ENCODE results near the gene ASTN2.

DNA sequence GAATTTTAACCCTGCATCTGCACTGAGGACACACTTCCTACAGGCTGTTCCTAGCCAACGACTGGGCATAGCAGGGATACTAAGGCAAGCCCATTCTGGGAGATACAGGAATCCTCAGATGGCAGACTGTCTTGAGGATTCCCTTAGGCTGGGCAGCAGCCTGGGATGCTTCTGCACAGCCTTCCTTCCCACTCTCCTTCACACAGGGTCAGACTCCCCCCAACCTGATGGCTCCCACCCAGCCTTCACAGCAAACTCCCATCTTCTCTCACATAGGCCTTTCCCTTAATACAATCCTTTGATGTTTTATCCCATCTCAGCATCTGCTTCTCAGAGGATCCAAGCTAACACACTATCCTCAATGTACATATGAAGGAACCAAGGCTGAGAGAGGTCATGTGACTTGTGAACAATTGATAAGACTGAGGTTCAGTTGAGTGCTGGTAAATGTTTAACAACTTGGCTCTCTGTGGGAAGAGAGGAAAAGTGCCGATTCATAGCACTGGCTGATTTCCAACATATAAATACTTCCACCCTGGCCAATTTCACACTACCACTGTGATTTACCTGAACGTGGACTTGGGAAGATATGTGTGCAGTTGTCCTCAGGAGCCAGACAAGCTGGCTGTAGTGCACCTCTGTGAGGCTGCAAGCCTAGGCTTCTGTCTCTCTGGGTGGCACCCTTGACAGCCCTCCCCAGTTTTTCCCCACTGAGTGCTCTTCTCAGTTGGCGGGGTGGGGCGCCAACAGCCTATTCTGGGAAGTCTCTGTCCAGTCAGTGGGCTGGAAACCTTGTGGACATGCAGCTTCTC, 848.0 kb downstream of the ASTN2 start:
- TF ChIP-seq, protein P1, sequence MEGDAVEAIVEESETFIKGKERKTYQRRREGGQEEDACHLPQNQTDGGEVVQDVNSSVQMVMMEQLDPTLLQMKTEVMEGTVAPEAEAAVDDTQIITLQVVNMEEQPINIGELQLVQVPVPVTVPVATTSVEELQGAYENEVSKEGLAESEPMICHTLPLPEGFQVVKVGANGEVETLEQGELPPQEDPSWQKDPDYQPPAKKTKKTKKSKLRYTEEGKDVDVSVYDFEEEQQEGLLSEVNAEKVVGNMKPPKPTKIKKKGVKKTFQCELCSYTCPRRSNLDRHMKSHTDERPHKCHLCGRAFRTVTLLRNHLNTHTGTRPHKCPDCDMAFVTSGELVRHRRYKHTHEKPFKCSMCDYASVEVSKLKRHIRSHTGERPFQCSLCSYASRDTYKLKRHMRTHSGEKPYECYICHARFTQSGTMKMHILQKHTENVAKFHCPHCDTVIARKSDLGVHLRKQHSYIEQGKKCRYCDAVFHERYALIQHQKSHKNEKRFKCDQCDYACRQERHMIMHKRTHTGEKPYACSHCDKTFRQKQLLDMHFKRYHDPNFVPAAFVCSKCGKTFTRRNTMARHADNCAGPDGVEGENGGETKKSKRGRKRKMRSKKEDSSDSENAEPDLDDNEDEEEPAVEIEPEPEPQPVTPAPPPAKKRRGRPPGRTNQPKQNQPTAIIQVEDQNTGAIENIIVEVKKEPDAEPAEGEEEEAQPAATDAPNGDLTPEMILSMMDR (IDR thresholded peaks at IDR 0.05), result no peak
- TF ChIP-seq POLR2AphosphoS5 (IDR thresholded peaks at IDR 0.05), result no peak

All from transverse colon (tissue), 4 donors.